ENCODE data around the gene CUZD1. TPM values are rescaled to one million over a fixed set of nuclear protein-coding genes. Genes with fewer than 3 reads are reported as not detected.
"Not testable (repeated sequence)": the region's sequence is repeated elsewhere in the genome, so short reads cannot be mapped to it uniquely, and the experiment has no call there.

The CUZD1 gene
- polyA plus RNA-seq, 1 of the 3 experiments (the other 2 are of a cell fraction): 0.89 TPM

DNA sequence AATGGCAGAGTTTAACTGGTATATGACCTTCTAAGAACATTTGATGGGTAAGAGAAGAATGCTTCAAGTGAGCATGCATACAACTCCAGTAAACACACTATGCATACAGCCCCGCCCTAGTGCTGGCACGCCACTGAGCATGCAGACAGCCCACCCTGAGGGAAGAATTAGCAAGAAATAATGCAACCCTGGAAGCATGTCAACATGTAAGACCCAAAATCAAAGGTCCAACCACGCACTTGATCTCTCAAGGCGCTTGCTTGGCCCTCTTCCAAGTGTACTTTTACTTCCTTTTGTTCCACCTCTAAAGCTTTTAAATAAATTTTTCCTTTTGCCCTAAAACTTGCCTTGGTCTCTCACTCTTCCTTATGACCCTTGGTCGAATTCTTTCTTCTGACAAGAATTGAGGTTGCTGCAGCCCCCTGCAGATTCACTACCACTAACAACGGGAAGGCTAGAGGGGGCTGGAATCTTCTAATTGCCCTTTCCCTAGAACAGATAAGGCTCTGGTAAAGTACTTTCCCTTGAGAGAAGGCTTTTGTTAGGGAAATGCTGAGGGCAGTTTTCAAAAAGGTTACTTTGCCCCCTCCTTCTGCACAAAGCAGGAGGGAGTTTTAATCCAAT lies 30.3 kb upstream of the CUZD1 start:
- 83% methylated on average over 6 of the region's 6 CpGs for WGBS (ENCODE audit: low lambda C conversion rate)
- H3K27me3 ChIP-seq (ENCODE audit: insufficient read depth): no peaks in the 10 kb centered on the region
- no peaks in the 10 kb centered on the region for H3K9me3 ChIP-seq
- H3K4me1 ChIP-seq (ENCODE audit: control insufficient read depth in 1 of 2, insufficient read depth in 2 of 2, low read depth in 1 of 2, low read length in 1 of 2): peaks cover 0 to 12% of the 10 kb centered on the region in 2 experiments; a peak in 2 of 4 replicates
- H2AFZ ChIP-seq (ENCODE audit: low read depth): no peak overlapping the region
- peaks cover 79% of the 10 kb centered on the region for H3K79me2 ChIP-seq (ENCODE audit: insufficient read depth)
- ChIA-PET POLR2A (no interaction called here), CTCF (no interaction called here)
- DNase-seq: no peak
- no peak overlapping the region for H3K27ac ChIP-seq (ENCODE audit: low read depth in 2 of 2, low read length in 1 of 2)
- no peaks in the 10 kb centered on the region for H3F3A ChIP-seq (replicated peaks; ENCODE audit: insufficient read depth)
- TF ChIP-seq ELF1 (IDR thresholded peaks at IDR 0.05) (no peak), FOSL2 (IDR thresholded peaks at IDR 0.05; ENCODE audit: borderline replicate concordance, low read depth) (no peak), RCOR1 (IDR thresholded peaks at IDR 0.05; ENCODE audit: low read length) (no peak), USF2 (IDR thresholded peaks at IDR 0.05; ENCODE audit: borderline replicate concordance, low read depth, low read length) (no peak), ZBTB33 (IDR thresholded peaks at IDR 0.05; ENCODE audit: borderline replicate concordance, low read depth) (no peak), POLR2AphosphoS5 (IDR thresholded peaks at IDR 0.05; ENCODE audit: low read depth, low read length) (no peak), TEAD4 (IDR thresholded peaks at IDR 0.05; ENCODE audit: borderline replicate concordance, insufficient read depth) (no peak), SMC3 (IDR thresholded peaks at IDR 0.05; ENCODE audit: low read depth, low read length) (no peak), RXRA (IDR thresholded peaks at IDR 0.05; ENCODE audit: borderline replicate concordance, low read depth) (no peak)
- TF ChIP-seq, protein P1, sequence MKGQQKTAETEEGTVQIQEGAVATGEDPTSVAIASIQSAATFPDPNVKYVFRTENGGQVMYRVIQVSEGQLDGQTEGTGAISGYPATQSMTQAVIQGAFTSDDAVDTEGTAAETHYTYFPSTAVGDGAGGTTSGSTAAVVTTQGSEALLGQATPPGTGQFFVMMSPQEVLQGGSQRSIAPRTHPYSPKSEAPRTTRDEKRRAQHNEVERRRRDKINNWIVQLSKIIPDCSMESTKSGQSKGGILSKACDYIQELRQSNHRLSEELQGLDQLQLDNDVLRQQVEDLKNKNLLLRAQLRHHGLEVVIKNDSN (IDR thresholded peaks at IDR 0.05; ENCODE audit: borderline replicate concordance, low read depth): no peak
- TF ChIP-seq, protein P2, sequence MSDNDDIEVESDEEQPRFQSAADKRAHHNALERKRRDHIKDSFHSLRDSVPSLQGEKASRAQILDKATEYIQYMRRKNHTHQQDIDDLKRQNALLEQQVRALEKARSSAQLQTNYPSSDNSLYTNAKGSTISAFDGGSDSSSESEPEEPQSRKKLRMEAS (IDR thresholded peaks at IDR 0.05; ENCODE audit: low read depth): no peak
- no peaks in the 10 kb centered on the region for H3K36me3 ChIP-seq (replicated peaks in 1 of 2; ENCODE audit: control insufficient read depth in 1 of 2, insufficient read depth in 2 of 2, low read length in 1 of 2)
- H4K20me1 ChIP-seq (ENCODE audit: insufficient read depth): no peaks in the 10 kb centered on the region
- H3K4me3 ChIP-seq (ENCODE audit: low read depth in 2 of 2, low read length in 1 of 2): no peak overlapping the region
- H3K9ac ChIP-seq: no peak overlapping the region
- H3K4me2 ChIP-seq: no peak overlapping the region
- H3K9me2 ChIP-seq: no peaks in the 10 kb centered on the region

DNA sequence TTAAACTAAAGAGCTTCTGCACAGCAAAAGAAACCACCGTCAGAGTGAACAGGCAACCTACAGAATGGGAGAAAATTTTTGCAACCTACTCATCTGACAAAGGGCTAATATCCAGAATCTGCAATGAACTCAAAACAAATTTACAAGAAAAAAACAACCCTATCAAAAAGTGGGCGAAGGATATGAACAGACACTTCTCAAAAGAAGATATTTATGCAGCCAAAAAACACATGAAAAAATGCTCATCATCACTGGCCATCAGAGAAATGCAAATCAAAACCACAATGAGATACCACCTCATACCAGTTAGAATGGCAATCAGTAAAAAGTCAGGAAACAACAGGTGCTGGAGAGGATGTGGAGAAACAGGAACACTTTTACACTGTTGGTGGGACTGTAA lies 26.3 kb upstream of the CUZD1 start:
- peaks cover 93% of the 10 kb centered on the region for H3K79me2 ChIP-seq (ENCODE audit: insufficient read depth)
- POLR2A ChIA-PET; H3K27me3 ChIP-seq (ENCODE audit: insufficient read depth); H3K9ac ChIP-seq; H3F3A ChIP-seq (replicated peaks; ENCODE audit: insufficient read depth); DNase-seq; H3K27ac ChIP-seq (ENCODE audit: low read depth in 2 of 2, low read length in 1 of 2); H4K20me1 ChIP-seq (ENCODE audit: insufficient read depth); H3K36me3 ChIP-seq (replicated peaks in 1 of 2; ENCODE audit: control insufficient read depth in 1 of 2, insufficient read depth in 2 of 2, low read length in 1 of 2); H2AFZ ChIP-seq (ENCODE audit: low read depth); CTCF ChIA-PET; H3K4me2 ChIP-seq; H3K9me3 ChIP-seq; H3K4me1 ChIP-seq (ENCODE audit: control insufficient read depth in 1 of 2, insufficient read depth in 2 of 2, low read depth in 1 of 2, low read length in 1 of 2); H3K4me3 ChIP-seq (ENCODE audit: low read depth in 2 of 2, low read length in 1 of 2); H3K9me2 ChIP-seq: not testable (repeated sequence)
- WGBS (ENCODE audit: low lambda C conversion rate): 91% methylated on average over 2 of the region's 2 CpGs

DNA sequence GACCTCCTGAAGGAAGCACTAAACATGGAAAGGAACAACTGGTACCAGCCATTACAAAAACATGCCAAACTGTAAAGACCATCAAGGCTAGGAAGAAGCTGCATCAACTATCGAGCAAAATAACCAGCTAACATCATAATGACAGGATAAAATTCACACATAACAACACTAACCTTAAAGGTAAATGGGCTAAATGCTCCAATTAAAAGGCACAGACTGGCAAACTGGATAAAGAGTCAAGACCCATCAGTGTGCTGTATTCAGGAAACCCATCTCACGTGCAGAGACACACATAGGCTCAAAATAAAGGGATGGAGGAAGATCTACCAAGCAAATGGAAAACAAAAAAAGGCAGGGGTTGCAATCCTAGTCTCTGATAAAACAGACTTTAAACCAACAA lies 23.1 kb upstream of the CUZD1 start:
- DNase-seq; H2AFZ ChIP-seq (ENCODE audit: low read depth); H3K27me3 ChIP-seq (ENCODE audit: insufficient read depth); H3K9ac ChIP-seq; H3K9me3 ChIP-seq; POLR2A ChIA-PET; H3K4me3 ChIP-seq (ENCODE audit: low read depth in 2 of 2, low read length in 1 of 2); H3K36me3 ChIP-seq (replicated peaks in 1 of 2; ENCODE audit: control insufficient read depth in 1 of 2, insufficient read depth in 2 of 2, low read length in 1 of 2); H3F3A ChIP-seq (replicated peaks; ENCODE audit: insufficient read depth); H3K9me2 ChIP-seq; CTCF ChIA-PET; H4K20me1 ChIP-seq (ENCODE audit: insufficient read depth); H3K4me2 ChIP-seq; H3K27ac ChIP-seq (ENCODE audit: low read depth in 2 of 2, low read length in 1 of 2): not testable (repeated sequence)
- Histone ChIP-seq H3K79me2 (ENCODE audit: insufficient read depth) (peaks cover 83% of the 10 kb centered on the region), H3K4me1 (ENCODE audit: control insufficient read depth in 1 of 2, insufficient read depth in 2 of 2, low read depth in 1 of 2, low read length in 1 of 2) (peaks cover 0 to 14% of the 10 kb centered on the region in 2 experiments; a peak in 2 of 4 replicates)
- WGBS (ENCODE audit: low lambda C conversion rate): 65% methylated on average over 1 of the region's 2 CpGs

DNA sequence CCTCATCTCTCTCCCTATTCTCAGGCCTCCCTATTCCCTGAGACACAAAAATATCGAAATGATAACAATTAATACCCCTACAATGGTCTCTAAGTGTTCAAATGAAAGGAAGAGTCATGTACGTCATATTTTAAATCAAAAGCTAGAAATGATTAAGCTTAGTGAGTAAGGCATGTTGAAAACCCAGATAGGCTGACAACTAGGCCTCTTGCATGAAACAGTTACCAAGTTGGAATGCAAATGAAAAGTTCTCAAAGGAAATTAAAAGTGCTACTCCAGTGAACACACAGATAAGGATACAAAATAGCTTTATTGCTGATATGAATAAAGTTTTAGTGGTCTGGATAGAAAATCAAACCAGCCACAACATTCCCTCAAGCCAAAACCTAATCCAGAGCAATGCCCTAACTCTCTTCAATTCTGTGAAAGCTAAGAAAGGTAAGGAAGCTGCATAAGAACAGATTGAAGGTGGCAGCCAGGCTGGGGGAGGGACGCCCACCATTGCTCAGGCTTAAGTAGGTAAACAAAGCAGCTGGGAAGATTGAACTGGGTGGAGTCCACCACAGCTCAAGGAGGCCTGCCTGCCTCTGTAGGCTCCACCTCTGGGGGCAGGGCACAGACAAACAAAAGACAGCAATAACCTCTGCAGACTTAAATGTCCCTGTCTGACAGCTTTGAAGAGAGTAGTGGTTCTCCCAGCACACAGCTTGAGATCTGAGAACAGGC lies 21.3 kb upstream of the CUZD1 start:
- H4K20me1 ChIP-seq (ENCODE audit: insufficient read depth); H3K9me2 ChIP-seq; H3K36me3 ChIP-seq (replicated peaks in 1 of 2; ENCODE audit: control insufficient read depth in 1 of 2, insufficient read depth in 2 of 2, low read length in 1 of 2); H3K27ac ChIP-seq (ENCODE audit: low read depth in 2 of 2, low read length in 1 of 2); H3K27me3 ChIP-seq (ENCODE audit: insufficient read depth); POLR2A ChIA-PET; H3K9ac ChIP-seq; H3K4me3 ChIP-seq (ENCODE audit: low read depth in 2 of 2, low read length in 1 of 2); DNase-seq; H3K4me2 ChIP-seq; CTCF ChIA-PET; H3K9me3 ChIP-seq; H2AFZ ChIP-seq (ENCODE audit: low read depth); H3F3A ChIP-seq (replicated peaks; ENCODE audit: insufficient read depth): not testable (repeated sequence)
- Histone ChIP-seq H3K4me1 (ENCODE audit: control insufficient read depth in 1 of 2, insufficient read depth in 2 of 2, low read depth in 1 of 2, low read length in 1 of 2) (peaks cover 0 to 17% of the 10 kb centered on the region in 2 experiments; a peak in 3 of 4 replicates), H3K79me2 (ENCODE audit: insufficient read depth) (peaks cover 81% of the 10 kb centered on the region)
- 63% methylated on average over 3 of the region's 3 CpGs for WGBS (ENCODE audit: low lambda C conversion rate)

Measured in SK-N-SH (cell line).